PC-9 (cell line): Measurements from ENCODE around the gene UBE4B.

ENCODE experiments used
- CTCF ChIP-seq: fragments of 200-600 bp; sonication (generic); conservative IDR thresholded peaks from 2 replicates; pipeline ENCODE4 v1.6.1; 2017; ENCODE audit warnings: mixed run types, antibody characterized with exemption, mild to moderate bottlenecking, moderate library complexity
- EZH2 ChIP-seq: fragments of 200-600 bp; sonication (generic); IDR thresholded peaks from 2 replicates; pipeline ENCODE4 v1.8.0; 2017; ENCODE audit warnings: antibody characterized with exemption, low read depth

- no peak for TF ChIP-seq CTCF
- TF ChIP-seq EZH2 = no peak
These were observed 24.6 kb downstream of the UBE4B start for GRCh38 chr1:10057343-10057742.
